ENCODE results near the gene MGAT5. TPM values are rescaled to one million over a fixed set of nuclear protein-coding genes. Genes with fewer than 3 reads are reported as not detected.

MGAT5 gene
- polyA plus RNA-seq, 1 donor: 19.0 TPM

DNA sequence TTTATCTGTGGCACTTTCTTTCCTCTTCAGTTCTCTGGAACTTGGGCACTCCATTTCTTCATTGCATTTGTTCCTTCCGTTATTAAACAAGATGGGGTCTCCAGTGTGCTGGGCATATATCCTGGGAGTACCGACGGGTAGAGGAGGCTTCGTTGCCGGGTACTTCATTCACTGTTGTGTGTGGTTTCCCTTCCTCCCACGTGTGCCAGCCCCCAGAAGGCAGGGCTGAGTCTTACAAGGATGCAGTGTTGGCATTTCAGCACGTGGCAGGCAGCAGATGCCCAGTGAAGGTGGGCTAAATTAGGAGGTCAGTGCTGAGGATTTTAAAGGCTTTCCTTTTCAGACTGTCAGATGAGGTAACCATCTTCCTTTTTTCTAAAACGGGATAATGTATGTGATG is 58.6 kb downstream of the MGAT5 start:
- H3K9me3 ChIP-seq (ENCODE audit: control insufficient read depth, low read depth, low read length): no peaks in the 10 kb centered on the region
- DNase-seq: no peak
- no peaks in the 10 kb centered on the region for H3K27me3 ChIP-seq (ENCODE audit: control insufficient read depth, insufficient read depth, low read length)
- no peaks in the 10 kb centered on the region for H3K4me1 ChIP-seq (ENCODE audit: control insufficient read depth, insufficient read depth, low read length)
- WGBS (ENCODE audit: insufficient coverage, low lambda C conversion rate): 83% methylated on average over 1 of the region's 8 CpGs
- H3K27ac ChIP-seq (ENCODE audit: low read length): no peak overlapping the region
- H3K4me3 ChIP-seq (ENCODE audit: low read length): no peak overlapping the region
- peaks cover 6% of the 10 kb centered on the region for H3K36me3 ChIP-seq (ENCODE audit: control insufficient read depth, insufficient read depth, low read length)

DNA sequence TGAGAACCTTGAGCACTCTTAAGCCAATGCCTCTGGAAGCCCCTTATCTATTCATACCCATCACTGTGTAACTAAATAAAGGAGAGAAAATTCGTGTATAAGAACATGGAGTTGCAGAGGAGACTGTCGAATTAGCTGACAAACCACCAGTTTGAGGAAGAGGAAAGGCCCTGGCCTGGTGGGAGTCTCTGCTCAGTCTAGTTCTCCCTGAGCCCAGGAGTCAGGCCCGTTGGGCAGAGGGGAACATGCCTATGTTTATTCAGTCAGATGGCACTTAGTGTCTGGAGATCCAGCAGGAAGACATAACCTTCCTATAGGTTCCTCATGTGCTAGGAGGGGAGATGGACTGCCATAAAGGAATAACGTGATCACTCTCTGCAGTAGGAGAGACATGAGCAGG is 60.3 kb downstream of the MGAT5 start:
- Histone ChIP-seq H3K27me3 (ENCODE audit: control insufficient read depth, insufficient read depth, low read length) (no peaks in the 10 kb centered on the region), H3K4me3 (ENCODE audit: low read length) (no peak overlapping the region), H3K27ac (ENCODE audit: low read length) (peak overlapping the region; percentile 8), H3K4me1 (ENCODE audit: control insufficient read depth, insufficient read depth, low read length) (no peaks in the 10 kb centered on the region), H3K36me3 (ENCODE audit: control insufficient read depth, insufficient read depth, low read length) (peaks cover 12% of the 10 kb centered on the region), H3K9me3 (ENCODE audit: control insufficient read depth, low read depth, low read length) (no peaks in the 10 kb centered on the region)
- no peak for DNase-seq
- WGBS (ENCODE audit: insufficient coverage, low lambda C conversion rate): no CpG with 5 or more reads among the region's 4 CpGs

DNA sequence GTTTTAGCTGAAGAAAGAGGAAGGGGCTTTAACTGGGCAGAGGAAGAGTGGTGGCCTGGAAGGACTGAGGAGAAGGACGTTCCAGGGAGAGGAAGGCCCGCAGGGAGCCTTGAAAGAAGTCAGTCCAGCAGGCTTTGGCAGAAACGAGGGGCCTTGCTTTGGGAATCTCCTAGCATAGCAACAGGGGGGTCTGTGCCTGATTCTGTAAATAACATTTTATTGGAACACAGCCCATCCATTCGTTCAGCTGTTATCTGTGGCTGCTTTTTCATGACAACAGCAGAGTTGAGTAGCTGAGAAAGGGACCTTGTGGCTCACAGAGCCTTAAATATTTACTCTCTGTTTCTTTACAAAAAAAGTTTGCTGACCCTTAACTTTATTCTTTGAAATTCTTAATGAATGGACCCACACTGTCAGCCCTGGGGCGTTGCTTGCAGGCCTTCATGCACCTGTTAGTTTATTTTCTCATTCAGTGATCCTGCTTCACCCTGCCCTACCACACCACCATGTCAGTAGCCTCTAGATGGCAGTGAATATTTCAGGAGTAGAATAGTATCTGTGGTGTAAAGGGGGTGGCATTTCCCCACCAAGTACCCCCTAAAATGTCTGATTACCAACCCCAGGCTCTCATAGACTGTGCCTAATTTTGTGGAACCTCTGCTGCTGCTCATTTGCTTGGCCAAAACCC is 61.0 kb downstream of the MGAT5 start:
- peaks cover 15% of the 10 kb centered on the region for H3K36me3 ChIP-seq (ENCODE audit: control insufficient read depth, insufficient read depth, low read length)
- no peaks in the 10 kb centered on the region for H3K4me1 ChIP-seq (ENCODE audit: control insufficient read depth, insufficient read depth, low read length)
- H3K9me3 ChIP-seq (ENCODE audit: control insufficient read depth, low read depth, low read length): no peaks in the 10 kb centered on the region
- H3K27ac ChIP-seq (ENCODE audit: low read length): peak overlapping the region; percentile 8
- no peaks in the 10 kb centered on the region for H3K27me3 ChIP-seq (ENCODE audit: control insufficient read depth, insufficient read depth, low read length)
- no peak overlapping the region for H3K4me3 ChIP-seq (ENCODE audit: low read length)
- WGBS (ENCODE audit: insufficient coverage, low lambda C conversion rate): no CpG with 5 or more reads among the region's 5 CpGs
- peak; percentile 13 to 14 for DNase-seq

GRCh38 chr2:134315471-134315870 is 61.6 kb downstream of the MGAT5 start:
- no peak overlapping the region for H3K27ac ChIP-seq (ENCODE audit: low read length)
- no peak for DNase-seq
- peaks cover 15% of the 10 kb centered on the region for H3K36me3 ChIP-seq (ENCODE audit: control insufficient read depth, insufficient read depth, low read length)
- H3K4me1 ChIP-seq (ENCODE audit: control insufficient read depth, insufficient read depth, low read length): no peaks in the 10 kb centered on the region
- no peaks in the 10 kb centered on the region for H3K27me3 ChIP-seq (ENCODE audit: control insufficient read depth, insufficient read depth, low read length)
- no peaks in the 10 kb centered on the region for H3K9me3 ChIP-seq (ENCODE audit: control insufficient read depth, low read depth, low read length)
- H3K4me3 ChIP-seq (ENCODE audit: low read length): no peak overlapping the region
- no CpG with 5 or more reads among the region's 2 CpGs for WGBS (ENCODE audit: insufficient coverage, low lambda C conversion rate)

- 100% methylated on average over 1 of the region's 2 CpGs for WGBS (ENCODE audit: insufficient coverage, low lambda C conversion rate)
- H3K9me3 ChIP-seq (ENCODE audit: control insufficient read depth, low read depth, low read length): no peaks in the 10 kb centered on the region
Measured at GRCh38 chr2:134319596-134320254, 65.9 kb downstream of the MGAT5 start.

DNA sequence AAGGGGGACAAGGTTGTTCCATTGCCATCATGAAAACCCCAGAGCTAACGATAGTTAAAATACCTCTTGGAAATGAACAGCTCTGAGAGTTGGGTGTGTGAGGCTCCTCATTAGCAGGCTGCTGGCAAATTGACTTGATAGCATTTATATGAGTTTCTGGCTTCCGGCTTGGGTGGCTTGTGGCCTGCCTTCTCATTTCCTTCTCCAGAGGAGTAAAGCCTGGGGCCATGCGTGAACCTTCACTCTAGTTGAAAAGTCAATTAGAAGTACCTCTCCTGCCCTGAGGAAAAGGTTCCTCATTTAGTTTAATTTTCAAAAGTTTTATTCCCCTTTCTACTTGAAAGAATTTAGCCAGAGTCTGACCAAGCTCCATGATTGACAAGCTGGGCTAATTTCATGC is 67.1 kb downstream of the MGAT5 start:
- Histone ChIP-seq H3K27me3 (ENCODE audit: control insufficient read depth, insufficient read depth, low read length) (no peaks in the 10 kb centered on the region), H3K36me3 (ENCODE audit: control insufficient read depth, insufficient read depth, low read length) (peaks cover 17% of the 10 kb centered on the region), H3K4me1 (ENCODE audit: control insufficient read depth, insufficient read depth, low read length) (no peaks in the 10 kb centered on the region), H3K4me3 (ENCODE audit: low read length) (no peak overlapping the region), H3K9me3 (ENCODE audit: control insufficient read depth, low read depth, low read length) (no peaks in the 10 kb centered on the region), H3K27ac (ENCODE audit: low read length) (no peak overlapping the region)
- no peak for DNase-seq
- WGBS (ENCODE audit: insufficient coverage, low lambda C conversion rate): 100% methylated on average over 1 of the region's 3 CpGs

More at GRCh38 chr2:134319596-134320254, 65.9 kb downstream of the MGAT5 start:
- Histone ChIP-seq H3K4me3 (ENCODE audit: low read length) (no peak overlapping the region), H3K27ac (ENCODE audit: low read length) (no peak overlapping the region), H3K27me3 (ENCODE audit: control insufficient read depth, insufficient read depth, low read length) (no peaks in the 10 kb centered on the region), H3K36me3 (ENCODE audit: control insufficient read depth, insufficient read depth, low read length) (peaks cover 17% of the 10 kb centered on the region), H3K4me1 (ENCODE audit: control insufficient read depth, insufficient read depth, low read length) (no peaks in the 10 kb centered on the region)
- DNase-seq: no peak

DNA sequence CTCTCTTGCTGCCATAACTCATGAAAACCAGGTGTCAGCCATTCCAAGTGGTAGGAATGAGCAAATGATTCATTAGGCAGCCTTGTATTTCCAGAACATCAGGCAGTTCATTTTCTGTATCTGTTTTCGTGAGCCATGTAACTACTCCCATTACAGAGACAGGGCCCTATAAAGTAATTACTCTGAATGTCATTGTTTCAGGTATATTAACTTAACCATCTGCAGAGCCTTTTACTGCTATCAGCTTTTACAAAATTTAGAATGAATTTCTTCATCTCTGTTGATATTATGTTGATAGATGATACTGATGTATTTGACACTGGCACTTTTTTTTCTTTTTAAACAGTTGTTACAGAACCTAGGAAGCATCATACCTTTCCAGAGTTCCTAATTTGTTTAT is 69.9 kb downstream of the MGAT5 start:
- Histone ChIP-seq H3K4me3 (ENCODE audit: low read length) (no peak overlapping the region), H3K27ac (ENCODE audit: low read length) (no peak overlapping the region), H3K36me3 (ENCODE audit: control insufficient read depth, insufficient read depth, low read length) (peaks cover 5% of the 10 kb centered on the region), H3K9me3 (ENCODE audit: control insufficient read depth, low read depth, low read length) (no peaks in the 10 kb centered on the region), H3K4me1 (ENCODE audit: control insufficient read depth, insufficient read depth, low read length) (no peaks in the 10 kb centered on the region), H3K27me3 (ENCODE audit: control insufficient read depth, insufficient read depth, low read length) (no peaks in the 10 kb centered on the region)
- no CpG with 5 or more reads among the region's 1 CpG for WGBS (ENCODE audit: insufficient coverage, low lambda C conversion rate)
- no peak for DNase-seq

DNA sequence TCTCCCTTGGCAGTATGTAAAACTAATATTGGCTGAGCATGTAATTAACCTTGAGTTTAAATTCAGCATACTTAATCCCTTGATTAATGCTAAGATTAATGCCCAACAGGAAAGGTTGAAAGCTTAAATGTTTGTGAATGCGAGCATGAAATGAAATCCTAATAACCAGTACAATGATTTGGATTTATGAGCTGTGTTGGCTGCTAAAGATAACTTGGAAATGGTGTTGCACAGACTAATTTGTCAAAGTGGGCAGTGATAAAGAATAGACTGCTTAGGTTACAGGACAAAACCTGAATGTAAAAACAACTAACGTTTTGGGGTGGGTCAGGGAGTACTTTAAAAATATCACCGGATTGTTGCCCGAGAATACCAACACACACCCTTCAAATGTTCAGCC is 70.6 kb downstream of the MGAT5 start:
- Histone ChIP-seq H3K4me3 (ENCODE audit: low read length) (no peak overlapping the region), H3K27ac (ENCODE audit: low read length) (no peak overlapping the region), H3K4me1 (ENCODE audit: control insufficient read depth, insufficient read depth, low read length) (no peaks in the 10 kb centered on the region), H3K9me3 (ENCODE audit: control insufficient read depth, low read depth, low read length) (no peaks in the 10 kb centered on the region), H3K27me3 (ENCODE audit: control insufficient read depth, insufficient read depth, low read length) (no peaks in the 10 kb centered on the region), H3K36me3 (ENCODE audit: control insufficient read depth, insufficient read depth, low read length) (peaks cover 4% of the 10 kb centered on the region)
- DNase-seq: no peak
- 60% methylated on average over 3 of the region's 4 CpGs for WGBS (ENCODE audit: insufficient coverage, low lambda C conversion rate)

GRCh38 chr2:134324947-134325346 is 71.1 kb downstream of the MGAT5 start:
- WGBS (ENCODE audit: insufficient coverage, low lambda C conversion rate): 57% methylated on average over 1 of the region's 1 CpG
- Histone ChIP-seq H3K4me1 (ENCODE audit: control insufficient read depth, insufficient read depth, low read length) (no peaks in the 10 kb centered on the region), H3K27me3 (ENCODE audit: control insufficient read depth, insufficient read depth, low read length) (no peaks in the 10 kb centered on the region), H3K9me3 (ENCODE audit: control insufficient read depth, low read depth, low read length) (no peaks in the 10 kb centered on the region), H3K27ac (ENCODE audit: low read length) (no peak overlapping the region), H3K4me3 (ENCODE audit: low read length) (no peak overlapping the region), H3K36me3 (ENCODE audit: control insufficient read depth, insufficient read depth, low read length) (peaks cover 2% of the 10 kb centered on the region)
- DNase-seq: peak in 1 of 2 donors; percentile 20

DNA sequence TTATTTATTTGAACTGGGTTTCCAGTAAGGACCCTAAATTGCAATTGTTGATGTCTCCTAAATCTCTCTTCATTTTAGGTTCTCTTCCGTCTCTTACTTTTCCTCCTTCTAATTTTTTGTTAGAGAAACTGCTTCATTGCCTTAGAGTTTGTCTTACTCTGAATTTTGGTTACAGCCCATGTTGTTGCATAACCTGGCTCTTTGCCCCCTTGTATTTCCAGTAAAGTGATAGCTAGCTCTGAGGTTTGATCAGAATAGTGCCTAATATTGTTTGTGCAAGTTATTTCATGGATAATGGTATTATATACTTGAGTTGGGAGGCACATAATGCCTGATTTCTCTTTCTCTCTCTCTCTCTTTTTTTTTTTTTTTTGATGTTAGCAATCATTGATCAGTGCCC is 71.8 kb downstream of the MGAT5 start:
- Histone ChIP-seq H3K9me3 (ENCODE audit: control insufficient read depth, low read depth, low read length) (no peaks in the 10 kb centered on the region), H3K27me3 (ENCODE audit: control insufficient read depth, insufficient read depth, low read length) (no peaks in the 10 kb centered on the region), H3K27ac (ENCODE audit: low read length) (no peak overlapping the region), H3K4me1 (ENCODE audit: control insufficient read depth, insufficient read depth, low read length) (no peaks in the 10 kb centered on the region), H3K4me3 (ENCODE audit: low read length) (no peak overlapping the region), H3K36me3 (ENCODE audit: control insufficient read depth, insufficient read depth, low read length) (no peaks in the 10 kb centered on the region)
- WGBS (ENCODE audit: insufficient coverage, low lambda C conversion rate): 100% methylated on average over 1 of the region's 1 CpG
- no peak for DNase-seq

- no peaks in the 10 kb centered on the region for H3K27me3 ChIP-seq (ENCODE audit: control insufficient read depth, insufficient read depth, low read length)
- no peak overlapping the region for H3K4me3 ChIP-seq (ENCODE audit: low read length)
- no peaks in the 10 kb centered on the region for H3K4me1 ChIP-seq (ENCODE audit: control insufficient read depth, insufficient read depth, low read length)
- no peaks in the 10 kb centered on the region for H3K9me3 ChIP-seq (ENCODE audit: control insufficient read depth, low read depth, low read length)
- 88% methylated on average over 1 of the region's 2 CpGs for WGBS (ENCODE audit: insufficient coverage, low lambda C conversion rate)
- no peak for DNase-seq
- no peak overlapping the region for H3K27ac ChIP-seq (ENCODE audit: low read length)
- H3K36me3 ChIP-seq (ENCODE audit: control insufficient read depth, insufficient read depth, low read length): no peaks in the 10 kb centered on the region
Measured at GRCh38 chr2:134327367-134327766, 73.5 kb downstream of the MGAT5 start.
